Endothelial cell of umbilical vein (primary cell): ENCODE measurements around the gene SHISA2. TPM values are rescaled to one million over a fixed set of nuclear protein-coding genes. Genes with fewer than 3 reads are reported as not detected.

Experiments used
- BruUV-seq: library from RNA; stranded (reverse); fragments of 400-500 nt; replicated peaks from 2 replicates; lab custom pipeline; 2021; lab: Mats Ljungman, UMichigan
- CTCF ChIA-PET: fragments of 300-600, 350-600 bp; sonication (Branson Sonifier 250); formaldehyde crosslinking; loops from one replicate; lab custom pipeline; 2021; ENCODE audit warnings: antibody characterized with exemption, inconsistent platforms; lab: Charles Lee
- POLR2A ChIA-PET: fragments of 300-600, 350-600 bp; sonication (Branson Sonifier 250); formaldehyde crosslinking; loops from one replicate; lab custom pipeline; 2021; ENCODE audit warnings: antibody characterized with exemption, inconsistent platforms; lab: Charles Lee
- DNase-seq: peaks from one replicate; pipeline ENCODE4 v3.0.0-alpha.2; 2011; ENCODE audit warnings: low read depth, low spot score
- FAIRE-seq: peaks from 2 replicates; lab custom pipeline; 2011; peaks lifted over from hg19 to GRCh38; lab: Jason Lieb, UNC
- H2AFZ ChIP-seq: 2 replicates; pipeline ENCODE4 v1.6.0; 2012; ENCODE audit warnings: low read depth, low read length, control low read depth, inconsistent platforms
- H3K27ac ChIP-seq: 2 replicates; pipeline ENCODE4 v1.5.1; 2011; ENCODE audit warnings: low read depth, mild to moderate bottlenecking, control low read depth, low read length, moderate library complexity; ENCODE audit not compliant: insufficient read depth
- H3K27me3 ChIP-seq, 2 experiments: 2 replicates each; pipeline versions ENCODE4 v1.6.0 to v1.6.1; 2011; ENCODE audit warnings: low read length in 2 of 2, mixed read lengths in 1 of 2; ENCODE audit not compliant: control insufficient read depth in 2 of 2, insufficient read depth in 2 of 2
- H3K36me3 ChIP-seq, 2 experiments: 2 replicates in 1 of 2; 3 replicates in 1 of 2; pipeline ENCODE4 v1.5.1; 2011; ENCODE audit warnings: low read length in 2 of 2, mild to moderate bottlenecking in 1 of 2, moderate library complexity in 1 of 2; ENCODE audit not compliant: control insufficient read depth in 2 of 2, insufficient read depth in 2 of 2; ENCODE audit errors: extremely low read depth in 1 of 2
- H3K4me1 ChIP-seq: 3 replicates; pipeline ENCODE4 v1.5.1; 2011; ENCODE audit warnings: mild to moderate bottlenecking, low read length; ENCODE audit not compliant: control insufficient read depth, insufficient read depth; ENCODE audit errors: extremely low read depth
- H3K4me2 ChIP-seq: 2 replicates; pipeline ENCODE4 v1.6.1; 2011; ENCODE audit warnings: low read length, control low read depth, mixed read lengths; ENCODE audit not compliant: insufficient read depth
- H3K4me3 ChIP-seq, 3 experiments: fragments of 200-600 bp in 1 of 3; sonication (generic), shearing (Covaris generic) in 1 of 3; replicated peaks in 1 of 3; 2 replicates each; pipeline ENCODE4 v1.5.1; 2011 to 2016; ENCODE audit warnings: control low read depth in 3 of 3, low read length in 3 of 3, mild to moderate bottlenecking in 2 of 3, inconsistent platforms in 1 of 3, low read depth in 1 of 3, moderate library complexity in 1 of 3; ENCODE audit not compliant: insufficient read depth in 1 of 3
- H3K79me2 ChIP-seq: 2 replicates; pipeline ENCODE4 v1.6.0; 2012; ENCODE audit warnings: low read length, inconsistent platforms; ENCODE audit not compliant: control insufficient read depth, insufficient read depth
- H3K9ac ChIP-seq: replicated peaks from 2 replicates; pipeline ENCODE3; 2011; ENCODE audit warnings: low read length, control low read depth; ENCODE audit not compliant: insufficient read depth; ENCODE audit errors: extremely low read depth
- H3K9me1 ChIP-seq: replicated peaks from 3 replicates; pipeline ENCODE4 v1.6.0; 2011; ENCODE audit warnings: mild to moderate bottlenecking, low read length; ENCODE audit not compliant: control insufficient read depth, insufficient read depth; ENCODE audit errors: extremely low read depth
- H3K9me3 ChIP-seq: replicated peaks from 2 replicates; pipeline ENCODE4 v1.5.1; 2012; ENCODE audit warnings: low read length, inconsistent platforms; ENCODE audit not compliant: control insufficient read depth, insufficient read depth
- H4K20me1 ChIP-seq: replicated peaks from 2 replicates; pipeline ENCODE3; 2011; ENCODE audit warnings: mild to moderate bottlenecking, low read length; ENCODE audit not compliant: control insufficient read depth, insufficient read depth; ENCODE audit errors: extremely low read depth
- EZH2 ChIP-seq: IDR thresholded peaks from 2 replicates; pipeline ENCODE4 v1.6.1; 2012; ENCODE audit warnings: borderline replicate concordance, low read depth, mild to moderate bottlenecking, moderate library complexity, low read length, inconsistent platforms; ENCODE audit not compliant: severe bottlenecking
- FOS ChIP-seq: IDR thresholded peaks from 2 replicates; pipeline ENCODE4 v1.6.1; 2011; ENCODE audit warnings: mild to moderate bottlenecking, low read length, moderate library complexity, borderline replicate concordance; ENCODE audit not compliant: insufficient read depth
- GATA2 ChIP-seq: IDR thresholded peaks from 2 replicates; pipeline ENCODE4 v1.7.0; 2011; ENCODE audit warnings: low read depth, mild to moderate bottlenecking, moderate library complexity, mixed read lengths, low read length; ENCODE audit not compliant: insufficient read length, insufficient read depth
- JUN ChIP-seq: IDR thresholded peaks from 2 replicates; pipeline ENCODE4 v1.6.1; 2011; ENCODE audit warnings: borderline replicate concordance, low read depth; ENCODE audit not compliant: insufficient read length, insufficient read depth
- MYC ChIP-seq: IDR thresholded peaks from one replicate; pipeline ENCODE4 v1.6.1; 2011; ENCODE audit warnings: mild to moderate bottlenecking, low read depth, low read length
- POLR2A ChIP-seq: IDR thresholded peaks from 2 replicates; pipeline ENCODE4 v1.6.1; 2012; ENCODE audit warnings: low read depth, mild to moderate bottlenecking, control low read depth, low read length
- POLR2AphosphoS5 ChIP-seq: IDR thresholded peaks from 2 replicates; pipeline ENCODE4 v1.6.1; 2012; ENCODE audit warnings: low read depth, mild to moderate bottlenecking, control low read depth, low read length, moderate library complexity; ENCODE audit not compliant: insufficient read depth
- dilution Hi-C: fragments of 300-500 bp; cut with MboI; formaldehyde crosslinking; loops from one replicate; pipeline ENCODE4 v1.15.0; 2019; ENCODE audit warnings: low sequenced_read_pairs; ENCODE audit not compliant: extremely low pct_ligation_motif_present
- intact Hi-C: fragments of 100-400 bp; cut with micrococcal nuclease; formaldehyde crosslinking; loops from one replicate; pipeline ENCODE4 v1.10.0; 2022
- polyA plus RNA-seq, 4 experiments: library from polyadenylated mRNA; depleted of rRNA in 3 of 4; stranded (reverse) in 3 of 4; unstranded in 1 of 4; fragments of >200 nt; gene quantifications; 2 replicates each; pipeline versions ENCODE4 v1.2.1 to v1.2.3, GENCODE V29; 2011 to 2012; ENCODE audit warnings: missing spikeins in 1 of 4
- total RNA-seq: library from RNA; stranded (reverse); gene quantifications from 2 replicates; pipeline ENCODE4 v1.2.3, GENCODE V29; 2021
- TF ChIP-seq, protein P1 (sequence below), 2 donors: IDR thresholded peaks; 1 replicate in 1 of 2; 2 replicates in 1 of 2; pipeline ENCODE4 v1.5.1; 2011; ENCODE audit warnings: low read length in 2 of 2, mild to moderate bottlenecking in 2 of 2, moderate library complexity in 2 of 2, control low read depth in 1 of 2, inconsistent platforms in 1 of 2, low read depth in 1 of 2; ENCODE audit not compliant: insufficient read depth in 1 of 2; ENCODE audit errors: extremely low read depth in 1 of 2
- TF ChIP-seq, protein P2 (sequence below): IDR thresholded peaks from 2 replicates; pipeline ENCODE4 v1.6.1; 2011; ENCODE audit not compliant: insufficient read depth, insufficient read length

Gene SHISA2
- total and polyA plus RNA-seq, 2 donors (not counting 3 experiments of a cell fraction or from before 2014, with no cell fraction given), result 1.5 to 2.5 TPM

DNA sequence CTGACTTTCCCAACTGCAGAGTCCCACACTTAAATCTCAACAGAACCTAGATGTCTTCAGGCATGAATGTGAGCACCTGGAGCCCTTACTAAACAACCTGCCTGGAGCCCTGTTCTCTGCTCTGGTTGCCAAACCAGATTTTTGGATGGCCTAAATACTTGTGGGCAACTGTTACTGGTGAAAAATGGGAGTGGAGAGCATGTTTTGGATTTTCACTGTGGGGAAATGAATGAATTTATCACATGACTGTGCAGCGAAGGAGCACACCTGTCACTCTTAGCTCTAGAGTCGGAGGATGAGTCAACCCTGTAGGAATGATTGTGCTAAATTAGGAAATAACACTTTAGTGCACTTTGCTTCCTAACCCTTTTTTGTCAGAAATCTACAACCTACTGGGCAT lies 30.3 kb downstream of the SHISA2 start:
- Histone ChIP-seq H3K4me2 (no peak overlapping the region), H3K27ac (no peak overlapping the region), H3K9me3 (no peaks in the 10 kb centered on the region), H3K79me2 (no peaks in the 10 kb centered on the region), H3K4me3 (no peak overlapping the region), H3K9me1 (no peaks in the 10 kb centered on the region), H4K20me1 (no peaks in the 10 kb centered on the region), H3K36me3 (no peaks in the 10 kb centered on the region), H3K4me1 (peaks cover 68% of the 10 kb centered on the region), H3K9ac (no peak overlapping the region), H3K27me3 (no peaks in the 10 kb centered on the region), H2AFZ (no peak overlapping the region)
- ChIA-PET CTCF (no interaction called here), POLR2A (no interaction called here)
- dilution Hi-C loops (no loop called here), intact Hi-C loops (no loop called here)
- TF ChIP-seq EZH2, result no peak
- no peak for TF ChIP-seq POLR2AphosphoS5
- TF ChIP-seq JUN, result no peak
- FAIRE-seq (peak; percentile 48), DNase-seq (no peak)
- no TSS peak for BruUV-seq

DNA sequence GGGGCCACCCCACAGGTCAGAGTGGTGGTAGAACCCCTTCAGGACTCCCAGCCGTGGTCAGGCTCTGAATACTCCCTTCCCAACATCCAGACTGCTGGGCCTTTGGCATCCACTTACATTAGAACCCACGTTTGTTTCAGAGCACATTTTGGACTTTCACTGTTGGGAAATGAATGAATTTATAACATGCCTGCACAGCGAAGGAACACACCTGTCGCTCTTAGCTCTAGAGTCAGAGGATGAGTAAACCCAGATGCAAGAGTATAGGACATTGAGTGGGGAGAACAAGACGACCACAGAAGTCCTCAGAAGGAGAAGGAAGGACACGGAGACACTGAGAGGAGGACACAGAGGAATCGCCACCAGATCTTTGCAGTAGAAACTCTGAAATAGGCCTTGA lies 30.9 kb downstream of the SHISA2 start:
- BruUV-seq, result no TSS peak
- TF ChIP-seq GATA2 (no peak), MYC (no peak), POLR2A (no peak), POLR2AphosphoS5 (no peak), JUN (no peak), FOS (no peak), EZH2 (no peak)
- TF ChIP-seq, protein P1, sequence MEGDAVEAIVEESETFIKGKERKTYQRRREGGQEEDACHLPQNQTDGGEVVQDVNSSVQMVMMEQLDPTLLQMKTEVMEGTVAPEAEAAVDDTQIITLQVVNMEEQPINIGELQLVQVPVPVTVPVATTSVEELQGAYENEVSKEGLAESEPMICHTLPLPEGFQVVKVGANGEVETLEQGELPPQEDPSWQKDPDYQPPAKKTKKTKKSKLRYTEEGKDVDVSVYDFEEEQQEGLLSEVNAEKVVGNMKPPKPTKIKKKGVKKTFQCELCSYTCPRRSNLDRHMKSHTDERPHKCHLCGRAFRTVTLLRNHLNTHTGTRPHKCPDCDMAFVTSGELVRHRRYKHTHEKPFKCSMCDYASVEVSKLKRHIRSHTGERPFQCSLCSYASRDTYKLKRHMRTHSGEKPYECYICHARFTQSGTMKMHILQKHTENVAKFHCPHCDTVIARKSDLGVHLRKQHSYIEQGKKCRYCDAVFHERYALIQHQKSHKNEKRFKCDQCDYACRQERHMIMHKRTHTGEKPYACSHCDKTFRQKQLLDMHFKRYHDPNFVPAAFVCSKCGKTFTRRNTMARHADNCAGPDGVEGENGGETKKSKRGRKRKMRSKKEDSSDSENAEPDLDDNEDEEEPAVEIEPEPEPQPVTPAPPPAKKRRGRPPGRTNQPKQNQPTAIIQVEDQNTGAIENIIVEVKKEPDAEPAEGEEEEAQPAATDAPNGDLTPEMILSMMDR (IDR thresholded peaks at IDR 0.05; ENCODE audit: extremely low read depth in 1 of 2, insufficient read depth in 1 of 2, low read depth in 1 of 2, low read length in 2 of 2), result no peak
- TF ChIP-seq, protein P2, sequence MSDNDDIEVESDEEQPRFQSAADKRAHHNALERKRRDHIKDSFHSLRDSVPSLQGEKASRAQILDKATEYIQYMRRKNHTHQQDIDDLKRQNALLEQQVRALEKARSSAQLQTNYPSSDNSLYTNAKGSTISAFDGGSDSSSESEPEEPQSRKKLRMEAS, result no peak
- peaks cover 74% of the 10 kb centered on the region for H3K4me1 ChIP-seq
- H2AFZ ChIP-seq, result no peak overlapping the region
- no peaks in the 10 kb centered on the region for H4K20me1 ChIP-seq
- no peaks in the 10 kb centered on the region for H3K9me1 ChIP-seq
- H3K79me2 ChIP-seq, result no peaks in the 10 kb centered on the region
- H3K4me2 ChIP-seq, result no peak overlapping the region
- dilution Hi-C loops (no loop called here), intact Hi-C loops (no loop called here)
- DNase-seq, result no peak
- H3K27me3 ChIP-seq, result no peaks in the 10 kb centered on the region
- no peak overlapping the region for H3K4me3 ChIP-seq
- ChIA-PET POLR2A (no interaction called here), CTCF (no interaction called here)
- no peaks in the 10 kb centered on the region for H3K9me3 ChIP-seq
- peak overlapping the region; percentile 89 for H3K27ac ChIP-seq
- no peak overlapping the region for H3K9ac ChIP-seq
- FAIRE-seq, result no peak
- no peaks in the 10 kb centered on the region for H3K36me3 ChIP-seq
